Mucosa of gallbladder (tissue), 1 donor: Measurements from ENCODE around the gene MGAT5. TPM values are rescaled to one million over a fixed set of nuclear protein-coding genes. Genes with fewer than 3 reads are reported as not detected.

Experiments used
- DNase-seq: peaks from one replicate; pipeline ENCODE4 v3.0.0-alpha.2; 2020; ENCODE audit warnings: low spot score
- total RNA-seq: library from RNA; stranded (reverse); gene quantifications from one replicate; pipeline ENCODE4 v1.2.1, GENCODE V29; 2021
- donor health status: DM: no; HTN: no; CAD: no.

The MGAT5 gene
- total RNA-seq, 1 donor from 2014 or later: 152 TPM

- no peak for DNase-seq
Observed at GRCh38 chr2:134420920-134421319, 167.0 kb downstream of the MGAT5 start.

GRCh38 chr2:134421556-134422328 is 167.9 kb downstream of the MGAT5 start:
- no peak for DNase-seq

GRCh38 chr2:134425724-134426496 is 172.0 kb downstream of the MGAT5 start:
- DNase-seq: no peak

GRCh38 chr2:134426721-134427120 is 172.8 kb downstream of the MGAT5 start:
- DNase-seq: no peak

GRCh38 chr2:134429886-134430285 is 176.0 kb downstream of the MGAT5 start:
- DNase-seq: no peak

- no peak for DNase-seq
Observed at GRCh38 chr2:134431838-134432434, 178.1 kb downstream of the MGAT5 start.

- peak; percentile 82 for DNase-seq
Observed at GRCh38 chr2:134432435-134432883, 178.6 kb downstream of the MGAT5 start.

- DNase-seq: no peak
Observed at GRCh38 chr2:134433469-134433868, 179.6 kb downstream of the MGAT5 start.

- DNase-seq: no peak
Observed at GRCh38 chr2:134433979-134434378, 180.1 kb downstream of the MGAT5 start.

- no peak for DNase-seq
Observed at GRCh38 chr2:134435505-134435904, 181.6 kb downstream of the MGAT5 start.

GRCh38 chr2:134435936-134436335 is 182.1 kb downstream of the MGAT5 start:
- no peak for DNase-seq

- no peak for DNase-seq
Observed at GRCh38 chr2:134436706-134437105, 182.8 kb downstream of the MGAT5 start.

GRCh38 chr2:134438371-134438770 is 184.5 kb downstream of the MGAT5 start:
- DNase-seq: no peak

GRCh38 chr2:134440336-134440909 is 186.6 kb downstream of the MGAT5 start:
- no peak for DNase-seq

- DNase-seq: no peak
Observed at GRCh38 chr2:134441153-134441863, 187.4 kb downstream of the MGAT5 start.

- no peak for DNase-seq
Observed at GRCh38 chr2:134443814-134444480, 190.1 kb downstream of the MGAT5 start.

- DNase-seq: no peak
Observed at GRCh38 chr2:134445116-134445515, 191.2 kb downstream of the MGAT5 start.

- no peak for DNase-seq
Observed at GRCh38 chr2:134445985-134446382, 192.1 kb downstream of the MGAT5 start.

GRCh38 chr2:134446383-134447017 is 192.6 kb downstream of the MGAT5 start:
- no peak for DNase-seq

- DNase-seq: no peak
Observed at GRCh38 chr2:134447669-134448068, 193.8 kb downstream of the MGAT5 start.

- DNase-seq: no peak
Observed at GRCh38 chr2:134448650-134449049, 194.8 kb downstream of the MGAT5 start.
